HG03159 (cell line): ENCODE results near the gene GRK5.
A peak's percentile ranks its signal among the peaks of the same experiment; 100 is the strongest.

Experiments used
- ATAC-seq: cut with Tn5 transposase; IDR thresholded peaks from one replicate; pipeline ENCODE4 v1.9.1; 2021; ENCODE audit warnings: mild to moderate bottlenecking, moderate library complexity; ENCODE audit not compliant: unreplicated experiment

GRK5 gene

GRCh38 chr10:119197921-119198320 is 9.4 kb upstream of the GRK5 start:
- no peak for ATAC-seq

- no peak for ATAC-seq
These were observed 8.9 kb upstream of the GRK5 start for GRCh38 chr10:119198438-119198837.

- ATAC-seq: peak; percentile 52
These were observed 8.0 kb upstream of the GRK5 start for GRCh38 chr10:119199231-119199992.

- no peak for ATAC-seq
These were observed 6.1 kb upstream of the GRK5 start for GRCh38 chr10:119201233-119201632.

- ATAC-seq: no peak
These were observed 4.4 kb upstream of the GRK5 start for GRCh38 chr10:119203006-119203405.

- peak; percentile 34 for ATAC-seq
These were observed 1.3 kb upstream of the GRK5 start for GRCh38 chr10:119205894-119206602.

GRCh38 chr10:119206603-119207365 is 587 bp upstream of the GRK5 start:
- peak; percentile 52 for ATAC-seq

GRCh38 chr10:119207713-119208552 is 562 bp downstream of the GRK5 start:
- no peak for ATAC-seq

- no peak for ATAC-seq
These were observed 1.2 kb downstream of the GRK5 start for GRCh38 chr10:119208553-119208940.

GRCh38 chr10:119209035-119209735 is 1.8 kb downstream of the GRK5 start:
- no peak for ATAC-seq

- ATAC-seq: no peak
These were observed 2.5 kb downstream of the GRK5 start for GRCh38 chr10:119209736-119210355.

GRCh38 chr10:119210633-119211032 is 3.3 kb downstream of the GRK5 start:
- ATAC-seq: no peak

GRCh38 chr10:119211176-119211575 is 3.8 kb downstream of the GRK5 start:
- no peak for ATAC-seq

GRCh38 chr10:119211625-119212441 is 4.5 kb downstream of the GRK5 start:
- no peak for ATAC-seq

- ATAC-seq: no peak
These were observed 8.0 kb downstream of the GRK5 start for GRCh38 chr10:119215371-119215770.

- no peak for ATAC-seq
These were observed 8.8 kb downstream of the GRK5 start for GRCh38 chr10:119216127-119216526.

- ATAC-seq: no peak
These were observed 10.0 kb downstream of the GRK5 start for GRCh38 chr10:119217401-119217800.

- ATAC-seq: no peak
These were observed 10.7 kb downstream of the GRK5 start for GRCh38 chr10:119217991-119218490.

GRCh38 chr10:119219871-119220270 is 12.5 kb downstream of the GRK5 start:
- no peak for ATAC-seq
